Measurements from ENCODE around the gene CMPK1. TPM values are rescaled to one million over a fixed set of nuclear protein-coding genes. Genes with fewer than 3 reads are reported as not detected.

CMPK1 gene
- total and polyA plus RNA-seq, 2 of the 8 experiments (the other 6 are each of a cell fraction or from before 2014, with no cell fraction given): 6.0 to 36.9 TPM

GRCh38 chr1:47412437-47412836, 78.8 kb downstream of the CMPK1 start:
- Histone ChIP-seq H3K27me3 (replicated peaks in 1 of 4; ENCODE audit: control insufficient read depth in 3 of 4, extremely low read depth in 1 of 4, insufficient read depth in 3 of 4, low read length in 3 of 4) (peaks cover 22 to 43% (median 41%) of the 10 kb centered on the region in 4 experiments), H3K9me3 (ENCODE audit: insufficient read depth in 2 of 2, low read depth in 1 of 2, low read length in 1 of 2) (no peaks in the 10 kb centered on the region), H2BK15ac (ENCODE audit: low read length) (no peak overlapping the region), H3K36me3 (ENCODE audit: control insufficient read depth in 2 of 4, insufficient read depth in 4 of 4, low read length in 3 of 4) (peaks cover 0 to 5% (median 0%) of the 10 kb centered on the region in 4 experiments; a peak in 1 of 8 replicates), H3K14ac (ENCODE audit: insufficient read length) (no peak overlapping the region), H2AFZ (ENCODE audit: low read length) (no peak overlapping the region), H3K4me3 (ENCODE audit: extremely low read depth in 1 of 4, insufficient read depth in 2 of 4, low read depth in 3 of 4, low read length in 4 of 4) (no peak overlapping the region), H3K27ac (ENCODE audit: low read depth, low read length) (no peak overlapping the region), H4K91ac (replicated peaks; ENCODE audit: insufficient read length, low read length) (no peak overlapping the region), H2BK12ac (ENCODE audit: low read depth, low read length) (no peak overlapping the region), H3K23me2 (ENCODE audit: low read depth, low read length) (peaks cover 7% of the 10 kb centered on the region; the same call in 1 of the 2 replicates), H3K4ac (replicated peaks; ENCODE audit: insufficient read length, low read depth, low read length) (no peak overlapping the region), H3K79me1 (ENCODE audit: low read depth, low read length) (no peaks in the 10 kb centered on the region), H3K79me2 (ENCODE audit: control insufficient read depth in 1 of 2, insufficient read depth in 2 of 2, low read length in 2 of 2) (no peaks in the 10 kb centered on the region), H4K20me1 (replicated peaks in 1 of 2; ENCODE audit: control insufficient read depth in 1 of 2, insufficient read depth in 2 of 2, low read length in 2 of 2) (no peaks in the 10 kb centered on the region), H2BK20ac (ENCODE audit: low read length) (no peak overlapping the region), H2AK5ac (ENCODE audit: low read depth, low read length) (no peak overlapping the region), H3K9ac (replicated peaks in 1 of 4; ENCODE audit: extremely low read depth in 1 of 4, low read depth in 3 of 4, low read length in 3 of 4) (no peak overlapping the region), H3K18ac (ENCODE audit: extremely low read depth, low read length) (no peak overlapping the region), H2BK120ac (replicated peaks; ENCODE audit: low read depth, low read length) (no peak overlapping the region), H4K8ac (ENCODE audit: extremely low read depth, insufficient read depth, low read length) (no peak overlapping the region; the same call in 1 of the 2 replicates), H3K56ac (replicated peaks; ENCODE audit: insufficient read length, low read depth, low read length) (no peak overlapping the region), H4K5ac (ENCODE audit: insufficient read length, low read depth, low read length) (no peak overlapping the region), H3K23ac (ENCODE audit: insufficient read length) (no peak overlapping the region), H2BK5ac (ENCODE audit: low read depth, low read length) (no peak overlapping the region), H3K4me2 (ENCODE audit: insufficient read depth in 1 of 2, low read depth in 2 of 2, low read length in 2 of 2) (no peak overlapping the region), H3K4me1 (replicated peaks in 1 of 4; ENCODE audit: control insufficient read depth in 3 of 4, insufficient read depth in 4 of 4, low read length in 3 of 4) (no peaks in the 10 kb centered on the region; a peak in 2 of 7 replicates)
- POLR2A ChIA-PET (ENCODE audit: partially characterized antibody): no interaction called here
- WGBS, 2 experiments (ENCODE audit: extremely low coverage in 1 of 2, insufficient coverage in 1 of 2, insufficient read length in 1 of 2, insufficient replicate concordance in 2 of 2, low coverage in 1 of 2, low lambda C conversion rate in 2 of 2, missing lambda C conversion rate in 1 of 2): 78% methylated on average over 14 of the region's 14 CpGs; no CpG with 5 or more reads in 1 of the 2 experiments
- DNase-seq (ENCODE audit: low read depth in 1 of 2, low spot score in 2 of 2) (no peak), FAIRE-seq (no peak)
- CTCF ChIA-PET (ENCODE audit: partially characterized antibody): interaction anchor here (1.1 to 4.0 kb wide), 5 partner anchors 10 to 23 kb away, joined by 5 to 31 read pairs (median 7); partner anchors contain the start of gene FOXD2
- TF ChIP-seq KDM1A (IDR thresholded peaks at IDR 0.05; ENCODE audit: borderline replicate concordance, low read length) (no peak), USF2 (IDR thresholded peaks at IDR 0.05; ENCODE audit: low read length) (no peak), SIN3A (conservative IDR thresholded peaks at IDR 0.05 in 1 of 2, IDR thresholded peaks at IDR 0.05 in 1 of 2; ENCODE audit: low read depth in 1 of 2, low read length in 2 of 2) (no peak), CEBPB (IDR thresholded peaks at IDR 0.05; ENCODE audit: low read depth, low read length) (no peak), BCL11A (IDR thresholded peaks at IDR 0.05; ENCODE audit: low read depth in 2 of 2, low read length in 2 of 2) (no peak), SRF (IDR thresholded peaks at IDR 0.05; ENCODE audit: low read depth, low read length) (no peak), EGR1 (IDR thresholded peaks at IDR 0.05; ENCODE audit: borderline replicate concordance, low read depth, low read length) (no peak), CTBP2 (IDR thresholded peaks at IDR 0.05; ENCODE audit: borderline replicate concordance, insufficient read depth, insufficient read length, low read length) (no peak), NANOG (IDR thresholded peaks at IDR 0.05; ENCODE audit: insufficient read depth, low read depth, low read length, poor library complexity, severe bottlenecking) (no peak), CTCF (IDR thresholded peaks at IDR 0.05; ENCODE audit: control extremely low read depth in 1 of 3, insufficient read depth in 1 of 3, low read depth in 1 of 3, low read length in 3 of 3) (no peak)
